Measurements from ENCODE around the gene FADS1.

The FADS1 gene

DNA sequence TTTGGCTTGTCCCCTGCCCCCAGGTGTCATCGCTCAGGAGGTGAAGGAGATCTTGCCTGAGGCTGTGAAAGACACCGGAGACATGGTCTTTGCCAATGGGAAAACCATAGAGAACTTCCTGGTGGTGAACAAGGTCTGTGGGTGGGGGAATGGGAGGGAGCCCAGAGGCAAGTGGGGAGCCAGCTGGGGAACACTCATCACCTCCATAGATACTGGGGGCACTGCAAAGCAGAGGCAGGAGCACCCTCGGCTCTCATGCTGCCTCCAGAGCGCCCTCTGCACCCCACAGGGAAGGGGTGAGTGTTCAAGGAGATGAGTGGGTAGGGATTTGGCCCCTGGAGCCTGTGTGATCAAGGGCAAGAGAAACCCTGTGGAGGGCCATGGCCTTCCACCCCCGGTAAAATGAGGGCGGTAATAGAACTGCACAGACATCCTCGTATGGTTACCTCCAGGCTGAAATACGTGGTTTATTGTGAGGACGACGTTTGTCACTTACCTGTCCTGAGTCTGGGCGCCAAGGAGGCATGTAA, 38.4 kb downstream of the FADS1 start:
- TF ChIP-seq, protein P1, sequence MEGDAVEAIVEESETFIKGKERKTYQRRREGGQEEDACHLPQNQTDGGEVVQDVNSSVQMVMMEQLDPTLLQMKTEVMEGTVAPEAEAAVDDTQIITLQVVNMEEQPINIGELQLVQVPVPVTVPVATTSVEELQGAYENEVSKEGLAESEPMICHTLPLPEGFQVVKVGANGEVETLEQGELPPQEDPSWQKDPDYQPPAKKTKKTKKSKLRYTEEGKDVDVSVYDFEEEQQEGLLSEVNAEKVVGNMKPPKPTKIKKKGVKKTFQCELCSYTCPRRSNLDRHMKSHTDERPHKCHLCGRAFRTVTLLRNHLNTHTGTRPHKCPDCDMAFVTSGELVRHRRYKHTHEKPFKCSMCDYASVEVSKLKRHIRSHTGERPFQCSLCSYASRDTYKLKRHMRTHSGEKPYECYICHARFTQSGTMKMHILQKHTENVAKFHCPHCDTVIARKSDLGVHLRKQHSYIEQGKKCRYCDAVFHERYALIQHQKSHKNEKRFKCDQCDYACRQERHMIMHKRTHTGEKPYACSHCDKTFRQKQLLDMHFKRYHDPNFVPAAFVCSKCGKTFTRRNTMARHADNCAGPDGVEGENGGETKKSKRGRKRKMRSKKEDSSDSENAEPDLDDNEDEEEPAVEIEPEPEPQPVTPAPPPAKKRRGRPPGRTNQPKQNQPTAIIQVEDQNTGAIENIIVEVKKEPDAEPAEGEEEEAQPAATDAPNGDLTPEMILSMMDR (IDR thresholded peaks at IDR 0.05; ENCODE audit: low read depth, low read length, missing control alignments): no peak
- no peak for DNase-seq (ENCODE audit: extremely low read depth, low read depth)
- no peak overlapping the region for H3K4me3 ChIP-seq (replicated peaks; ENCODE audit: low read depth, low read length)

DNA sequence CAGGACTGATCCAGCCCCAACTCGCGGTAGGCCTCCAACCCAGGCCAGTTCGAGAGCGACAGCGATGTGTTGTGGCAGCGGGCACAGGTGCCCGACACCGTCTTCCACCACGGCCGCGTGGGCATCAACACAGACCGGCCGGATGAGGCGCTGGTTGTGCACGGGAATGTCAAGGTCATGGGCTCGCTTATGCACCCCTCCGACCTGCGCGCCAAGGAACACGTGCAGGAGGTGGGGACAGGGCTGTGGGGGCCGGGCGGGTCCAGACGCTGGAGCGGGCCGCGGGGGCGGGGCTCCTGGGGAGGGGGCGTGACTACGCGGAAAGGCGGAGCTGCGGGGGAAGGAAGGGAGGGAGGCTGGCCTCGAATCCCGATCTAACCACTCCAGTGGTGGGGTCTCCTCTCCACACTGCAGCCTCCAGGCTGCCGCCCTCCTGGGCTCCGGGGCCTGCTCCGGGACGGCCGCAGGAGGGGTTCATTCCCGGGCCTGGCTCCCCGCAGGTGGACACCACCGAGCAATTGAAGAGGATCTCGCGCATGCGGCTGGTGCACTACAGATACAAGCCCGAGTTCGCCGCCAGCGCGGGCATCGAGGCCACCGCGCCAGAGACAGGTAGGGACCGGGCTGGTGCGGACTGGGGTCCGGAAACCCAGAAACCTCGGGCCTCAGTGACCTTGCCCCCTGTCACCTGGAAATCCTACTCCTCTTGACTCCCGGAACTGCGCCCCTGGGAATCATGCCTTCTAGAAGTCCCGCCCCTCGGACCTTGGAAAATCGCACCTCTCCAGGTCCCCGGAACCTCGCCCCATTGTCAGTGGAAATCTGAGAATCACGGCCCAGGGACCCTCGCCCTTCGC, 39.3 kb downstream of the FADS1 start:
- TF ChIP-seq, protein P1 (IDR thresholded peaks at IDR 0.05; ENCODE audit: low read depth, low read length, missing control alignments): no peak
- DNase-seq (ENCODE audit: extremely low read depth, low read depth): no peak
- no peak overlapping the region for H3K4me3 ChIP-seq (replicated peaks; ENCODE audit: low read depth, low read length)

GRCh38 chr11:61776561-61777075, 40.2 kb downstream of the FADS1 start:
- TF ChIP-seq, protein P1 (IDR thresholded peaks at IDR 0.05; ENCODE audit: low read depth, low read length, missing control alignments): peak; percentile 91
- no peak overlapping the region for H3K4me3 ChIP-seq (replicated peaks; ENCODE audit: low read depth, low read length)
- DNase-seq (ENCODE audit: extremely low read depth, low read depth): no peak

DNA sequence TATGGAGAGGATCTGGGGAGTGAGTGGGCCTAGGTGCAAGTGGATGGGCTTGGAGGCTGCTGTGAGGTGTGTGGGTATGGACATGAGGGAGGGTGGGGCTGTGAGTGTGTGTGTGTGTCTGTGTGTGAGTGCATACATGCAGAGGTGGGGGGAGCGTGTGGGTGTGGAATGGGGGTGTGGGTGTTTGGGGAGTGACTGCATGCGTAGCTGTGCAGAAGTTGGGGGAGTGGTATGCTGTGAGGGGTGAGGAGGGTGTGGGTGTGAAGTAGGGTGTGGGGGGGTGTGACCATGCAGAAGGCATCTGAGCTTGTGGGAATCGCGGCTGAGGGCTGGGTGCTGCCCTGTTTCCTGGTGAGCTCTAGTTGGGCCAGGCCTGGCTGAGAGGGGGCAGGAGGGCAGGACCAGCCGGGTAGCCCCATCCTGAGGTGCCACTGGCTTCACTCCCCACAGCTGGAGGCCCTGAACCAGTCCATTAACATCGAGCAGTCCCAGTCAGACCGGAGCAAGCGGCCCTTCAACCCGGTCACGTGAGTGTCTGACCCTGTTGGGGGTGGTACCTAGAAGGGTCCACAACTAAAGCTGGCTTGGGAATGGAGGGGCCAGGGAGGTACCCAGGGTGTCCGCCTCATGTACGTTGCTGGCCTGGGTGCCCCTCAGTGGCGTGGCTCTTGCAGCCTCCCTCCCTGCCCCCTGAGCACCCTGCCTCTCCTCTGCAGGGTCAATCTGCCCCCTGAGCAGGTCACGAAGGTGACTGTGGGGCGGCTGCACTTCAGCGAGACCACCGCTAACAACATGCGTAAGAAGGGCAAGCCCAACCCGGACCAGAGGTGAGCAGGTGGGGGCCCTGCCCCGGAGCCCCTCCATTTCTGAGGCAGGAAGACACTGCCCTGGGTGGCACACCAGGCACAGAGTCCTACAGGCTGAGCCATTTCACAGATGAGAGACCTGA, 40.9 kb downstream of the FADS1 start:
- TF ChIP-seq, protein P1 (IDR thresholded peaks at IDR 0.05; ENCODE audit: low read depth, low read length, missing control alignments): no peak
- no peak for DNase-seq (ENCODE audit: extremely low read depth, low read depth)
- H3K4me3 ChIP-seq (replicated peaks; ENCODE audit: low read depth, low read length): no peak overlapping the region

- TF ChIP-seq, protein P1 (IDR thresholded peaks at IDR 0.05; ENCODE audit: low read depth, low read length, missing control alignments): no peak
- no peak for DNase-seq (ENCODE audit: extremely low read depth, low read depth)
- H3K4me3 ChIP-seq (replicated peaks; ENCODE audit: low read depth, low read length): no peak overlapping the region
Observed at GRCh38 chr11:61775106-61775505, 41.7 kb downstream of the FADS1 start.

GRCh38 chr11:61774411-61774810, 42.4 kb downstream of the FADS1 start:
- DNase-seq (ENCODE audit: extremely low read depth, low read depth): no peak
- TF ChIP-seq, protein P1 (IDR thresholded peaks at IDR 0.05; ENCODE audit: low read depth, low read length, missing control alignments): no peak
- H3K4me3 ChIP-seq (replicated peaks; ENCODE audit: low read depth, low read length): no peak overlapping the region

Measured in HFF-Myc (cell line).